ENCODE data around the gene TIMM44. TPM values are rescaled to one million over a fixed set of nuclear protein-coding genes. Genes with fewer than 3 reads are reported as not detected.

The TIMM44 gene
- total and polyA plus RNA-seq, 10 of the 15 experiments (the other 5 are each of a cell fraction or from before 2014, with no cell fraction given) = 6.6 to 90.7 (median 57.6) TPM

DNA sequence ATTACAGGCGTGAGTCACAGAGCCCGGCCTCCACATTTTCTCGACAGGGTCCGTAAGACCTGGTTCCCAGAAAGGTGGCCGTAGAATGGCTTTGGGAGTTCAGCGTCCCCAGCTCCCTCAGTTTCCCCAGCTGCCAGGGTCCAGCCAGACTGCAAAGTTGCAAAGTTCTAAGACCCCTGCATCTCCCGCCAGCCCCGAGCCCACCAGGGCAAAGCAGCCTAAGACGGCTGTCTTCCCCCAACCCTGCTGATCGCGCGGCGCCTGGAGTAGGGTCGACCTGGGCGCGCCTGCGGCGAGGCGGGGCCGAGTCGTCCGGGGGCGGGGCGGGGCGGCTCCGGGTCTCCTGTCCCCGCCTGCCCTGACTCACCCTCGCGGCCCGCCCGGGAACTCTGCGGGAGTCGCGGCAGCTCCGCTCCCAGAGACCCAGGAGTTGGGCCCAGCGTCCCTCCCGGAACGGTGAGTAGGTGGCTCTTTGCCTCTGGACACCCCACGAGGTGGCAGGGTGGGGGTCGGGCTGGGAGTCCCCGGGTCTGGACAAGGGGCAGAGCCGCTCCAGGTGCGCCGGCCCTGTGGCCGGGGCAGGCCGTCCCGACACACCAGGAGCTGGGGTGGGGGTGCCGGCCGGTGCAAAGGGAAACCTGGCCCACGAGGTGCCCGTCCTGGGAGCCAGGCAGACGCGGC is 55.2 kb downstream of the TIMM44 start, which contains the start of gene LRRC8E:
Gene LRRC8E, plus strand, starts transcription at position 366 of the 681 bp plus-strand sequence. CDS start 7,094 bp downstream, outside the sequence.
- H3K4me1 ChIP-seq (ENCODE audit: control insufficient read depth, insufficient read depth, low read length) = no peaks in the 10 kb centered on the region
- DNase-seq (ENCODE audit: low read depth, low spot score) (no peak), ATAC-seq (no peak), FAIRE-seq (no peak)
- ChIA-PET RAD21 (ENCODE audit: unreplicated experiment) (no interaction called here), CTCF (interaction anchor here (0.9 kb wide), 1 partner anchor 19 kb away, joined by 3 read pairs; no protein-coding TSS in a partner anchor), POLR2A (no interaction called here), SMC1A (ENCODE audit: uncharacterized antibody, unreplicated experiment) (interaction anchor here (0.7 kb wide), 1 partner anchor 1023 kb away, joined by 3 read pairs; no protein-coding TSS in a partner anchor)
- H3K4me2 ChIP-seq (ENCODE audit: control insufficient read depth, insufficient read depth) = 0 out of 2 replicates have a peak within 1 kb of the TSS, but pooled peaks have one; percentile 17
- H3K4me3 ChIP-seq = no peak within 1 kb of the TSS
- H3K27me3 ChIP-seq (replicated peaks in 1 of 2; ENCODE audit: control insufficient read depth in 2 of 2, insufficient read depth in 2 of 2, low read length in 1 of 2) = peaks cover 0 to 2% of the 10 kb centered on the region in 2 experiments; a peak in 2 of 4 replicates
- no peak within 1 kb of the TSS for H2AFZ ChIP-seq (ENCODE audit: control insufficient read depth, low read depth, low read length)
- no peak within 1 kb of the TSS for H3K27ac ChIP-seq (ENCODE audit: control insufficient read depth, insufficient read depth)
- H3K9ac ChIP-seq (ENCODE audit: control insufficient read depth, insufficient read depth, low read length) = no peak within 1 kb of the TSS
- H4K20me1 ChIP-seq (ENCODE audit: control insufficient read depth, insufficient read depth) = no peaks in the 10 kb centered on the region
- TF ChIP-seq RFX5 (IDR thresholded peaks at IDR 0.05; ENCODE audit: low read depth, low read length) (no peak), STAT1 (conservative IDR thresholded peaks at IDR 0.05) (no peak), FOS (IDR thresholded peaks at IDR 0.05; ENCODE audit: borderline replicate concordance, extremely low read depth, insufficient read length) (no peak)
- intact Hi-C loops (cut with micrococcal nuclease; ENCODE audit: unreplicated experiment) = no loop called here
- in situ Hi-C loops (cut with MboI) = no loop called here
- no peaks in the 10 kb centered on the region for H3K79me2 ChIP-seq (ENCODE audit: control insufficient read depth, insufficient read depth, low read length)
- no peaks in the 10 kb centered on the region for H3K9me3 ChIP-seq (replicated peaks; ENCODE audit: control insufficient read depth, insufficient read depth, low read length)
- H3K36me3 ChIP-seq (ENCODE audit: control insufficient read depth in 2 of 2, insufficient read depth in 2 of 2, low read length in 1 of 2) = no peaks in the 10 kb centered on the region
- BruUV-seq (replicated peaks) = no TSS peak
- WGBS (ENCODE audit: insufficient coverage, insufficient replicate concordance, low lambda C conversion rate, missing lambda C conversion rate) = 16% methylated on average over 35 of the region's 53 CpGs

DNA sequence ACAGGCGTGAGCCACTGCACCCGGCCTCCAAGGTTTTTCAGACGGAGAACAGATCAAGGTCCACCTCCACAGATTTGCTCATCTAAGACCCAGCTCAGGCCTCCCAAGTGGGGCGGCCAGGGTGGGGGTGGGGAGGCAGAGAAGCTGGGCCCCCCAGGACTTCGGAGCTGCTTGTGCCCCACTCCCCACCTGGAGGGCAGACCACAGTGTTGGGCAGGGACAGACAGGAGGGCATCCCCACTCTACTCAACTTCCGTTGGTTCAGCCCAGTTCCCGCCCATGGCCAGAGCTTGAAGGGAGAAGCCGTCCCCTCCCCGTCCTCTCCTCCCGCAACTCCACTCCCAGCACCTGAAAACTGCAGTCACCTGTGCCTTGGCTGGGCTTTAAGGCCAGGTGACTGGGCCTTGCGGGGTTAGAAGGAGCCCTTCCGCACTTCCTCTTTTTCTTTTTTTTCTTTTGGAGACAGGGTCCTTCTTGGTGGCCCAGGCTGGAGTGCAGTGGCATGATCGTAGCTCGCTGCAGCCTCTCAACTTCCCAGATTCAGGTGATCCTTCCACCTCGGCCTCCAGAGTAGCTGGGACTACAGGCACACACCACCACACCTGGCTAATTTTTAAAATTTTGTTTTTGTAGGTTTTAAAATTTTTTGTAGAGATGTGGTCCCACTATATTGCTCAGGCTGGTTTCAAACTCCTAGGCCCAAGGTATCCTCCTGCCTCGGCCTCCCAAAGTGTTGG is 55.9 kb downstream of the TIMM44 start:
- SMC1A ChIA-PET (ENCODE audit: uncharacterized antibody, unreplicated experiment) = interaction anchor here (0.7 kb wide), 1 partner anchor 1022 kb away, joined by 3 read pairs; no protein-coding TSS in a partner anchor
- DNase-seq (ENCODE audit: low read depth, low spot score) (no peak), FAIRE-seq (no peak), ATAC-seq (no peak)
- CTCF ChIA-PET = interaction anchor here (0.9 kb wide), 1 partner anchor 18 kb away, joined by 3 read pairs; no protein-coding TSS in a partner anchor
- Histone ChIP-seq H3K9ac (ENCODE audit: control insufficient read depth, insufficient read depth, low read length) (no peak overlapping the region), H3K36me3 (ENCODE audit: control insufficient read depth in 2 of 2, insufficient read depth in 2 of 2, low read length in 1 of 2) (no peaks in the 10 kb centered on the region), H3K9me3 (replicated peaks; ENCODE audit: control insufficient read depth, insufficient read depth, low read length) (no peaks in the 10 kb centered on the region), H3K4me3 (no peak overlapping the region), H3K27me3 (replicated peaks in 1 of 2; ENCODE audit: control insufficient read depth in 2 of 2, insufficient read depth in 2 of 2, low read length in 1 of 2) (peaks cover 0 to 2% of the 10 kb centered on the region in 2 experiments; a peak in 2 of 4 replicates), H3K4me1 (ENCODE audit: control insufficient read depth, insufficient read depth, low read length) (no peaks in the 10 kb centered on the region), H3K79me2 (ENCODE audit: control insufficient read depth, insufficient read depth, low read length) (no peaks in the 10 kb centered on the region), H3K27ac (ENCODE audit: control insufficient read depth, insufficient read depth) (no peak overlapping the region), H3K4me2 (ENCODE audit: control insufficient read depth, insufficient read depth) (no peak overlapping the region), H2AFZ (ENCODE audit: control insufficient read depth, low read depth, low read length) (no peak overlapping the region), H4K20me1 (ENCODE audit: control insufficient read depth, insufficient read depth) (no peaks in the 10 kb centered on the region)
- RAD21 ChIA-PET (ENCODE audit: unreplicated experiment) = no interaction called here
- whole genome bisulfite sequencing (ENCODE audit: insufficient coverage, insufficient replicate concordance, low lambda C conversion rate, missing lambda C conversion rate) = 43% methylated on average over 16 of the region's 16 CpGs
- peak; percentile 69; the same call in 1 of the 2 replicates for TF ChIP-seq SPI1 (IDR thresholded peaks at IDR 0.05; ENCODE audit: borderline replicate concordance, insufficient read depth, low read depth, low read length)
- TF ChIP-seq HDAC6 (IDR thresholded peaks at IDR 0.05; ENCODE audit: unreplicated experiment) = no peak
- POLR2A ChIA-PET = no interaction called here
- BruUV-seq (replicated peaks) = no TSS peak
- intact Hi-C loops (cut with micrococcal nuclease; ENCODE audit: unreplicated experiment) (no loop called here), in situ Hi-C loops (cut with MboI) (no loop called here)

Measured in GM12878 (cell line).